ENCODE data around the gene MECP2. TPM values are rescaled to one million over a fixed set of nuclear protein-coding genes. Genes with fewer than 3 reads are reported as not detected.

MECP2 gene
- total and polyA plus RNA-seq, 10 of the 15 experiments (the other 5 are each of a cell fraction or from before 2014, with no cell fraction given), result 1.3 to 32.7 (median 13.7) TPM

DNA sequence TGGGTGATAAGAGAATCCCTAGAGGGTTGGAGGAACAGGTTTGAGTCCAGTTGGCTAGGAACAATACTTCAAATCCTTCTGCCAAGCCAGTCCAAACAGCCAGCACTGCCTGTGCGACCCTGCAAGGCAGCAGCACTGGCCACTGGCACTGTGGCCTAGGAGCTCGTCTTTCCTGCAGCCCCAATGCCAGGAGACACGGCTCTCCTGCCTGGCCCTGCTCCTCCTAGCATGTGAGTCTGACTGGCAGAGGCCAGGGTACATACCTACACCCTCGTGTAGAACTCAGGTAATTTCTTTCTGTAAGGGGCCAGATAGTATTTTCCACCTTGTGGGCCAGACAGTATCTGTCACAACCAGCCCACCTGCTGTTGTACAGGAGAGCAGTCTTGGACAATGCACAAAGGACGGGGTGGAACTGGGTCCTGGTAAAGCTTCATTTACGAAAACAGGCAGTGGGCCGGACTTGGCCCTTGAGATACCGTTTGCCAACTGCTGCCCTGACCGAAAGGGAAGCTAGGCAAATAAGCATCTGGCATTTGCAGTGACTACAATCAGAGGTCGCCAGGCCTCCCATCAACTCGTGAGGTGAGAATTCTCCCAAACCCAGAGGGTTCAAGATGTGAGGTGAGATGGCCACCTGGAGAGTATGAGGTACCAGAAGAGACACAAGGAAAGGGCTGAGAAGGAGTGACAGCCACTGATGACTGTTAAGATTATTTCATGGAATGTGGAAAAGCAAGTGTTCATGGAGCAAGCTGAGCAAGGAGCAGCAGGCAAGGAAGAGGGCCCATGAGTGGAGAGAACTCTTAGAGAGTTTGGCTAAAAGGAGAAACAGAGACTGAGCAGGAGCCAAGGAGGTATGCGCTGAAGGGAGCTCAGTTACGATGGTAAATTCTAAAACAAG lies 48.1 kb downstream of the MECP2 start:
- WGBS (ENCODE audit: insufficient coverage, insufficient replicate concordance, low lambda C conversion rate, missing lambda C conversion rate), result 49% methylated on average over 13 of the region's 13 CpGs
- Histone ChIP-seq H3K4me1 (ENCODE audit: control insufficient read depth, insufficient read depth, low read length) (no peaks in the 10 kb centered on the region), H3K36me3 (ENCODE audit: control insufficient read depth in 2 of 2, insufficient read depth in 2 of 2, low read length in 1 of 2) (peaks cover 3 to 5% of the 10 kb centered on the region in 2 experiments; a peak in 3 of 4 replicates), H3K9ac (ENCODE audit: control insufficient read depth, insufficient read depth, low read length) (no peak overlapping the region), H3K4me2 (ENCODE audit: control insufficient read depth, insufficient read depth) (no peak overlapping the region), H3K9me3 (replicated peaks; ENCODE audit: control insufficient read depth, insufficient read depth, low read length) (no peaks in the 10 kb centered on the region), H2AFZ (ENCODE audit: control insufficient read depth, low read depth, low read length) (no peak overlapping the region), H3K27me3 (replicated peaks in 1 of 2; ENCODE audit: control insufficient read depth in 2 of 2, insufficient read depth in 2 of 2, low read length in 1 of 2) (no peaks in the 10 kb centered on the region), H3K4me3 (no peak overlapping the region), H3K79me2 (ENCODE audit: control insufficient read depth, insufficient read depth, low read length) (no peaks in the 10 kb centered on the region; the same call in none of the 2 replicates), H3K27ac (ENCODE audit: control insufficient read depth, insufficient read depth) (no peak overlapping the region), H4K20me1 (ENCODE audit: control insufficient read depth, insufficient read depth) (no peaks in the 10 kb centered on the region)
- DNase-seq (ENCODE audit: low read depth, low spot score), result no peak
- in situ Hi-C loops (cut with MboI) (no loop called here), intact Hi-C loops (cut with micrococcal nuclease; ENCODE audit: unreplicated experiment) (loop anchor here (5.0 kb wide), 2 partner anchors 37 to 287 kb away; partner anchors contain the start of gene PLXNB3)
- ChIA-PET RAD21 (ENCODE audit: unreplicated experiment) (interaction anchor here (1.0 kb wide), 1 partner anchor 36 kb away, joined by 4 read pairs; no protein-coding TSS in a partner anchor), CTCF (interaction anchor here (1.1 to 2.1 kb wide), 3 partner anchors 36 to 104 kb away, joined by 3 to 9 read pairs (median 3); no protein-coding TSS in a partner anchor), POLR2A (interaction anchor here (0.6 kb wide), 1 partner anchor 104 kb away, joined by 4 read pairs; no protein-coding TSS in a partner anchor), SMC1A (ENCODE audit: uncharacterized antibody, unreplicated experiment) (interaction anchor here (1.1 to 2.1 kb wide), 2 partner anchors 8 to 31 kb away, joined by 3 to 5 read pairs; no protein-coding TSS in a partner anchor)
- TF ChIP-seq PBX3 (IDR thresholded peaks at IDR 0.05; ENCODE audit: insufficient replicate concordance, low read depth, low read length), result no peak
- TF ChIP-seq, protein P1, sequence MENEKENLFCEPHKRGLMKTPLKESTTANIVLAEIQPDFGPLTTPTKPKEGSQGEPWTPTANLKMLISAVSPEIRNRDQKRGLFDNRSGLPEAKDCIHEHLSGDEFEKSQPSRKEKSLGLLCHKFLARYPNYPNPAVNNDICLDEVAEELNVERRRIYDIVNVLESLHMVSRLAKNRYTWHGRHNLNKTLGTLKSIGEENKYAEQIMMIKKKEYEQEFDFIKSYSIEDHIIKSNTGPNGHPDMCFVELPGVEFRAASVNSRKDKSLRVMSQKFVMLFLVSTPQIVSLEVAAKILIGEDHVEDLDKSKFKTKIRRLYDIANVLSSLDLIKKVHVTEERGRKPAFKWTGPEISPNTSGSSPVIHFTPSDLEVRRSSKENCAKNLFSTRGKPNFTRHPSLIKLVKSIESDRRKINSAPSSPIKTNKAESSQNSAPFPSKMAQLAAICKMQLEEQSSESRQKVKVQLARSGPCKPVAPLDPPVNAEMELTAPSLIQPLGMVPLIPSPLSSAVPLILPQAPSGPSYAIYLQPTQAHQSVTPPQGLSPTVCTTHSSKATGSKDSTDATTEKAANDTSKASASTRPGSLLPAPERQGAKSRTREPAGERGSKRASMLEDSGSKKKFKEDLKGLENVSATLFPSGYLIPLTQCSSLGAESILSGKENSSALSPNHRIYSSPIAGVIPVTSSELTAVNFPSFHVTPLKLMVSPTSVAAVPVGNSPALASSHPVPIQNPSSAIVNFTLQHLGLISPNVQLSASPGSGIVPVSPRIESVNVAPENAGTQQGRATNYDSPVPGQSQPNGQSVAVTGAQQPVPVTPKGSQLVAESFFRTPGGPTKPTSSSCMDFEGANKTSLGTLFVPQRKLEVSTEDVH (IDR thresholded peaks at IDR 0.05; ENCODE audit: low read depth, partially characterized antibody), result no peak
- TF ChIP-seq, protein P2, sequence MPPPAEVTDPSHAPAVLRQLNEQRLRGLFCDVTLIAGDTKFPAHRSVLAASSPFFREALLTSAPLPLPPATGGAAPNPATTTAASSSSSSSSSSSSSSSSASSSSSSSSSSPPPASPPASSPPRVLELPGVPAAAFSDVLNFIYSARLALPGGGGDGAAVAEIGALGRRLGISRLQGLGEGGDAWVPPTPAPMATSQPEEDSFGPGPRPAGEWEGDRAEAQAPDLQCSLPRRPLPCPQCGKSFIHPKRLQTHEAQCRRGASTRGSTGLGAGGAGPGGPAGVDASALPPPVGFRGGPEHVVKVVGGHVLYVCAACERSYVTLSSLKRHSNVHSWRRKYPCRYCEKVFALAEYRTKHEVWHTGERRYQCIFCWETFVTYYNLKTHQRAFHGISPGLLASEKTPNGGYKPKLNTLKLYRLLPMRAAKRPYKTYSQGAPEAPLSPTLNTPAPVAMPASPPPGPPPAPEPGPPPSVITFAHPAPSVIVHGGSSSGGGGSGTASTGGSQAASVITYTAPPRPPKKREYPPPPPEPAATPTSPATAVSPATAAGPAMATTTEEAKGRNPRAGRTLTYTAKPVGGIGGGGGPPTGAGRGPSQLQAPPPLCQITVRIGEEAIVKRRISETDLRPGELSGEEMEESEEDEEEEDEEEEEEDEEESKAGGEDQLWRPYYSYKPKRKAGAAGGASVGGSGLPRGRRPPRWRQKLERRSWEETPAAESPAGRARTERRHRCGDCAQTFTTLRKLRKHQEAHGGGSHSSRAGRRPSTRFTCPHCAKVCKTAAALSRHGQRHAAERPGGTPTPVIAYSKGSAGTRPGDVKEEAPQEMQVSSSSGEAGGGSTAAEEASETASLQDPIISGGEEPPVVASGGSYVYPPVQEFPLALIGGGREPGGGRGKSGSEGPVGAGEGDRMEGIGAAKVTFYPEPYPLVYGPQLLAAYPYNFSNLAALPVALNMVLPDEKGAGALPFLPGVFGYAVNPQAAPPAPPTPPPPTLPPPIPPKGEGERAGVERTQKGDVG (CRISPR knock-in tag; IDR thresholded peaks at IDR 0.05), result no peak
- no peak for FAIRE-seq
- no peak for ATAC-seq
- no TSS peak for BruUV-seq (replicated peaks)

All from GM12878 (cell line).